HG03439 (cell line): ENCODE results near the gene HHAT.

Experiments used
- ATAC-seq: cut with Tn5 transposase; IDR thresholded peaks from one replicate; pipeline ENCODE4 v1.9.1; 2021; ENCODE audit warnings: mild to moderate bottlenecking, moderate library complexity; ENCODE audit not compliant: unreplicated experiment

The HHAT gene

DNA sequence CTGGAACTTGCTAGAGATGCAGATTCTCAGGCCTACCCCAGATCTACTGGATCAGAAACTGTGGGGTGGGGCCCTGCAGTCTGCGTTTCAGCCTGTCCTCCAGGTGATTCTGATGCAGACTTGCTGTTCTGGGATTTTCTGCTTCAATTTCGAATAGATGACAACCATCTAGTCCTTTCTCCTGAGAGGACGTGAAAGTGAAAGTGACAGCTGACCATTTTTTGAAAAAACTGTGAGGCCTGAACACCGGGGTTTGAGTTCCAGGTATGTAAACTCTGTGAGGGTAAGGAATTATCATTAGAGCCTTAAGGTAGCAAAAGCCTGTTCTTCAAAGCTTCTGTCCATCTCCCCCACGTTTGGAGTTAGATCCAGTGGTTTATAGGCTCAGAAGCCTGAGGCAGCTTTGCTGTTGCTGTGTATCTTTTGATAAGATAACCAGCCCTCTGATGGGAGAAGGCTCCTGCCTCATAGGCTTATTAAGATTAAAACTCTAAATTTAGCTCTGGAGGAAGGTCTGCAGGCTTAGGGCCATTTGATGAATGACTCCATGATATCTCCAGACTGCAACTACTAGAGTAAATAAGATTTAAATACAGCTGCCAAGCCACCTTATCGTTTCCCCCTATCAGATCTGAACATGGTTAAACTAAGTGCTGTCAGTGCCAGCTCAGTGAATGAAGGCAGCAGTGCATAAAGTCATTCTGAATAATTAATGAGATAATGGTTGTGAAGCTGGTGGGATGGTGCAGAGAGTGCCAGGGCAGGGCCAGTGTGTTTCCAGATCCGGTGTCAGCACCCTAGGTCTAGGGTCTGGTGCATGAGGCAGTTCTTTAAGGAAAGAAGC lies 335.2 kb downstream of the HHAT start:
- no peak for ATAC-seq

DNA sequence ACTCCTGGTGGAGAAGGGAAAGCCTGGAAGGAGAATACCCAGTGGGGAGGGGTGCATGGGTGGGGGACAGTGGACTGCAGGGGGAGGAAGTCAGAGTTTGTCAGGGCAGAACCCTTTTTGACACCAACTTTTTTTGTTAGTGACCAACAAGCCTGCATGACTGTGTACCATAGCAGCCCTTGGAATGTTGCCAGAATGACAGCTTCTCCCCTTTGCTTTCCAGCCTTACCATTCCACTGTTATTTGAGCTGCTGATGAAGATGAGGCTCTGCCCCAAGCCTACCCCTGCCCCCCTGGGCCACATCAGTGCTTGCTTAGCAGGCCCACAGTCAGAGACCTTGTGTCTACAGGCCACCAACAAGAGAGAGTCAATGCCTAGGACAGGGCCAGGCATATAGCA lies 341.2 kb downstream of the HHAT start:
- ATAC-seq = no peak

- ATAC-seq = no peak
Measured at GRCh38 chr1:210674151-210674550, 345.4 kb downstream of the HHAT start.

GRCh38 chr1:210676539-210676938 lies 347.8 kb downstream of the HHAT start:
- ATAC-seq = no peak

DNA sequence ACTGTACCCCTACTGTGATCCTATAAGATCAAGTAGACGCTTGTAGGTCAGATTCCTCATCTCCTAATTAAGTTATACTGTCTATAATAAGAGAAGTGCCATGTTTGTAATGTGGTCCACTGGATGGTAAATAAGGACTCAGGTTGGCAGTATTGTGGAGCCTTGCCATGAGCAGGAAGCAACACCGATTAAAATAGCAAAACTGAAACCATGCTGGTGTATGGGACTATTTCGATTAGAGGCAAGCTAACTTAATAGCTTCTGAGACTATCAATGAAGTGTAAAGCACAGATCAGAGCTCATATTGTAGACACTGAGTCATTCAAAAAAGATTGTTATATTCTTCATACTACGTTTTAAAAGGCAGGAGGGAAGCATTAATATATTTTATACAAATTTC lies 348.8 kb downstream of the HHAT start:
- no peak for ATAC-seq

DNA sequence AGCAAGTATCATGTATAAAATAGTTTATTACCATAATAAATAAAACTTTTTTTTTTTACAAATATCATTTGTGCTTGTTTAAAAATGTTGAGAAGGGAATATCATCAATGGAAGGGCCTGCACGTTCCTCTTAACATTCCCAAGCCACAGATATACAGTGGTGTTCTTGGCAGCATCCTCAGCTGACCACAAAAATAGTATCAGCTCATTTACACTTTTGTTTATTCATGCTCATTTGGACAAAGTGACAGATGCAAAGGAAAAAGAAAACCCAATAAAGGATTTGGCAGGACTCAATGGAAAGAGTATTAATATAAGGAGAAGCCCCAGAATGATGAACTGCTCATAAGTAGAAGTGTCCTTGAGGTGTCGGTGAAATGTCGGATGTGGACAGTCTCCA lies 349.6 kb downstream of the HHAT start:
- no peak for ATAC-seq

DNA sequence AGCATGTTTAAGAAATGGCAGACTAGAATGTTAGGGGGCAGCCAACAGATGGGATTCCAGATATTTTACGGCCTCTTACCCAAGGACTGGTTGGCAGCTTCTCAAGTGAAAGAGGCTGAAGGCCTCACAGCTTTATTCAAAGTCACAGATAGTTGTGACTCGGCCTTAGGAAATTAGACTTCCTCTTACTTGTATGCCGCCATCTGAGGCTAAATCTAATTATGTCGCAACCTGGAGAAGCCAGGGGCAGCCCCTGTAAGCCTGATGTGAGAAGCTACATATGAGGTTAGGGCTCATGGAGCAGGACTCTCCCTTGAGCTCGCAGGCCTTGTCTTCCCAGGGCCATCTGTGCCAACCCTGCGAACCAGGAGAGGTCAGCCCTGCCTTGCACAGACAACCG lies 352.5 kb downstream of the HHAT start:
- no peak for ATAC-seq

- no peak for ATAC-seq
Measured at GRCh38 chr1:210683403-210684047, 354.8 kb downstream of the HHAT start.

- ATAC-seq = peak; percentile 86
Measured at GRCh38 chr1:210684466-210685294, 356.0 kb downstream of the HHAT start.

GRCh38 chr1:210685295-210685650 lies 356.6 kb downstream of the HHAT start:
- ATAC-seq = no peak

DNA sequence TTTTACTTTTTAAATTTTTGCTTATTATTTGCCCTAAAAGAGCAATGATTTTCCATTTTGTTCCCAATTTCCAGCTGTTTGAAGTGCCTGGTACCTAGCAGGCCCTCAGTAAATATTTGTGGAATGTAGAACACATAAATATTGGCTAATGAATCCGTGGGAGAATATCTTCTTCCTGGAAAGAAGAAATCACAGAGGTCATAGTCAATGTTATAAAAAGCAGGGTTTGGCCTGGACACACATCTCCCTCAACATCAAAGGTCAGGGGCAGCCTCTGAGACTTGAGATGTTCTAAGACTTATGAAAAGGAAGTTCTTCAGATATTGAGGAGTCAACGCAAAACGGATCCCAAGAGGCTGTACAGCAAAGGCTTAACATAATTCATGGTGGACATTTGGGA lies 358.1 kb downstream of the HHAT start:
- no peak for ATAC-seq

DNA sequence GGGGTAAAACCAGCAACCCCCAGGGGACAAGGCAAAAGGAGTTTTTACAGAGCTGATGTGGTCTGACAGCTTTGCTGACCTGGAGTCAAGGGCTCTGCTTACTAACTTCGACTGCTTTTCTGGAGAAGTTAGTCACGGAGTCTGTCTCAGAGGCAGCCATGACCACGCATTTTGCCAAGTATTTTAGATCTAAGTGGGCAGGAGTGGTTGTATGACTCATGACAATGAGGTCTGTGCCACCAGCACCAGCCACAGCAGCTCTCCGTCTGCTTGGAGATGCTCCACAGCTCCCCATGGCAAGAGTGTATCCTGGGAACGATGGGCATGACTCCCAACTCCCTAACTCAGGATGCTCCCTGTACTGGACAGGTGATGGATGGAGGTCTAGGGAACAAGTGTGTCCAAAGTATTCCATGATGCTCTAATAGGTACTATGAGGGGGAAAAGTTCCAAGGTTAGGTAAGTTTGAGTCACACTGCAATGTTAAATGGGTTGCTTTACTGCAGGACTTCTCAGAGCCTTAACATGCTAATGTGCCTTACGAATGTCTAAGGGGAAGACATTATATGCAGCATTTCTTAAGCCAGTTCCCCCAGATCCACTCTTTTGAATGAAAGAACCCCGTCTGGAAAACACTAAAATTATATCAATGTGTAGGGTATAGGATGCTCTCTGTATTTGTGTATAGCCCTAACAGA lies 359.0 kb downstream of the HHAT start:
- ATAC-seq = no peak

GRCh38 chr1:210688512-210689234 lies 360.0 kb downstream of the HHAT start:
- ATAC-seq = no peak

- ATAC-seq = no peak
Measured at GRCh38 chr1:210689826-210690225, 361.1 kb downstream of the HHAT start.

DNA sequence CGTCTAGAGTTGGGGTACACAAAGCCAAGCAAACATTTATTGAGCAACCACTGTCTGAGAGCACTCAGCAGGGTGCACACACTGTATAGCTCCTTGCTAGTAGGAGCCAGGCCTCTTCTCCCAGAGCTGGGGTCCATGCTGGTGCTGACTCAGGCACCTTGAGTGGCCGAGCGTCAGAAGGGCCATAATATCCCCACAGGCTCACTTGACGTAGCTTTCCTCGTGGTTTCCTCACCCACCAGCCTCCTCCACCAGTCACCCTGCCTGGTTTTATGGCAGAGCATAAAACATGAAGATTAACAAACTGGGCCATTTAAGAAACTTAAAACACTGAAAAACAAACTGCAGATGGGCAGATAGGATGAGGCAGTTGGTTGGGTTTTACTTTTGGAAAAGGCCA lies 361.5 kb downstream of the HHAT start:
- ATAC-seq = no peak

GRCh38 chr1:210691039-210691610 lies 362.4 kb downstream of the HHAT start:
- no peak for ATAC-seq

- ATAC-seq = no peak
Measured at GRCh38 chr1:210692796-210693195, 364.1 kb downstream of the HHAT start.

DNA sequence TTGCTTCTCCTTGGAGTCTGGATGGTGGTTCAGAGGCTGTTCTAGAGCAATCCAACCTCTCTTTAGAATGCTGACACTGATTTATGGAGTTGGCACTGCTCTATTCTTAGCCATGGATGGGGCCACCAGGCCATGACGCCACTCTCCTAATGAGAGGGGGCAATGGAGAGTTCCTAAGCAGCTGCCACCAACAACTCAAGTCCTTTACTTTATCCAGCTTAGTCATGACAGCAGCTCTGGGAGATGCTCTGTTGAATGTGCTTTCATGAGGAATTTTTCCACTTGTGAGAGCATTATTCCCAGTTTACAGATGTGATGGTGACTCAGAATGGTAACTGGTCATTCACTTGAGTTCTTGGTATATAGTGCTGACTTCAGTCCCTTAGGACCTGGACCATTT lies 366.3 kb downstream of the HHAT start:
- no peak for ATAC-seq

DNA sequence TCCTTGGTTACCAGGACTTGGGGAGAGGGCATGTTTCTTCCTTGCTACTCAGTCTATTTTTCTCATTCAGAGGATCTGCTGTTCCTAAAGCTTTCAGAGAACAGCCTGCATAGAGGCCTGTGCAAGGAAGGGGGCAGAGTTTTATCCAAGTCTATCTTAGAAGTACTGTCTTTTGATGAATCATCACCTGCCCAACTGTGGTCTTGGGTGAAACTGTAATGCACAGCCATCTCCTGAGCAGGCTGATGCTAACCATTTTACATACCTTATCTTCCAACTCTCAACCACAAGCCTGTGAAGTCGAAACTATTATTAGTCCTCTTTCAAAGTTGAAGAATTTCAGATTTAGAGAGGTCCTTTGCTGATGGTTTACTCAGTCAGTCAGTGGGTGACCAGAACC lies 368.0 kb downstream of the HHAT start:
- peak; percentile 95 for ATAC-seq

GRCh38 chr1:210697185-210697584 lies 368.5 kb downstream of the HHAT start:
- peak; percentile 17 for ATAC-seq
